Ascending aorta (tissue), 2 donors: ENCODE data around the gene KIF17. TPM values are rescaled to one million over a fixed set of nuclear protein-coding genes. Genes with fewer than 3 reads are reported as not detected.
A peak's percentile ranks its signal among the peaks of the same experiment; 100 is the strongest.

Experiments used
- DNase-seq, 2 donors: peaks; one replicate each; pipeline ENCODE4 v3.0.0-alpha.2; 2019; ENCODE audit warnings: low spot score in 2 of 2
- H3K27ac ChIP-seq, 2 donors: fragments of 200-600 bp; sonication (generic); one replicate each; pipeline ENCODE4 v1.5.1; 2016 to 2017; ENCODE audit warnings: mild to moderate bottlenecking in 1 of 2
- H3K27me3 ChIP-seq: fragments of 200-600 bp; sonication (generic); one replicate; pipeline ENCODE4 v1.5.1; 2017
- H3K36me3 ChIP-seq, 2 donors: fragments of 200-600 bp; sonication (generic); one replicate each; pipeline ENCODE4 v1.5.1; 2016
- H3K4me1 ChIP-seq, 2 donors: fragments of 200-600 bp; sonication (generic); one replicate each; pipeline ENCODE4 v1.5.1; 2016 to 2017; ENCODE audit warnings: mild to moderate bottlenecking in 1 of 2
- H3K4me3 ChIP-seq, 2 donors: fragments of 200-600 bp; sonication (generic); one replicate each; pipeline ENCODE4 v1.5.1; 2016 to 2017; ENCODE audit warnings: mild to moderate bottlenecking in 1 of 2
- H3K9me3 ChIP-seq, 2 donors: fragments of 200-600 bp; sonication (generic); one replicate each; pipeline ENCODE4 v1.5.1; 2016
- CTCF ChIP-seq, 3 experiments: fragments of 200-600 bp in 2 of 3; fragments of 450-650 bp in 1 of 3; sonication (generic) in 2 of 3; IDR thresholded peaks; one replicate each; pipeline ENCODE4 v1.5.1; 2016 to 2019; ENCODE audit warnings: antibody characterized with exemption in 3 of 3, mild to moderate bottlenecking in 1 of 3, moderate library complexity in 1 of 3
- intact Hi-C: fragments of 100-400 bp; cut with DNase I; formaldehyde crosslinking; loops from one replicate; pipeline ENCODE4 v1.15.1; 2023
- total RNA-seq: library from RNA; depleted of rRNA; stranded (reverse); fragments of >200 nt; gene quantifications from one replicate; pipeline ENCODE4 v1.1.0, GENCODE V29; 2016

The KIF17 gene
- total RNA-seq, 1 donor from 2014 or later = 18.5 TPM

GRCh38 chr1:20644416-20644815, 73.4 kb downstream of the KIF17 start:
- no peak overlapping the region for H3K27ac ChIP-seq
- H3K4me3 ChIP-seq = no peak overlapping the region
- intact Hi-C loops = no loop called here
- TF ChIP-seq CTCF (IDR thresholded peaks at IDR 0.05) = no peak
- DNase-seq = no peak
- H3K4me1 ChIP-seq = no peaks in the 10 kb centered on the region
- no peaks in the 10 kb centered on the region for H3K9me3 ChIP-seq
- H3K27me3 ChIP-seq = no peaks in the 10 kb centered on the region
- peaks cover 72 to 89% of the 10 kb centered on the region in 2 donors for H3K36me3 ChIP-seq

GRCh38 chr1:20643080-20643479, 74.7 kb downstream of the KIF17 start:
- no peak for TF ChIP-seq CTCF (IDR thresholded peaks at IDR 0.05)
- no peak for DNase-seq
- Histone ChIP-seq H3K4me1 (no peaks in the 10 kb centered on the region), H3K4me3 (no peak overlapping the region), H3K36me3 (peaks cover 70 to 89% of the 10 kb centered on the region in 2 donors), H3K27me3 (no peaks in the 10 kb centered on the region), H3K9me3 (no peaks in the 10 kb centered on the region), H3K27ac (no peak overlapping the region)
- intact Hi-C loops = no loop called here

- Histone ChIP-seq H3K36me3 (peaks cover 68 to 93% of the 10 kb centered on the region in 2 donors), H3K27ac (no peak overlapping the region), H3K27me3 (no peaks in the 10 kb centered on the region), H3K9me3 (no peaks in the 10 kb centered on the region), H3K4me1 (no peaks in the 10 kb centered on the region), H3K4me3 (no peak overlapping the region)
- intact Hi-C loops = no loop called here
- no peak for DNase-seq
- TF ChIP-seq CTCF (IDR thresholded peaks at IDR 0.05) = no peak
Measured at GRCh38 chr1:20641975-20642374, 75.8 kb downstream of the KIF17 start.

GRCh38 chr1:20640183-20640597, 77.6 kb downstream of the KIF17 start:
- H3K27me3 ChIP-seq = no peaks in the 10 kb centered on the region
- intact Hi-C loops = no loop called here
- H3K27ac ChIP-seq = no peak overlapping the region
- TF ChIP-seq CTCF (IDR thresholded peaks at IDR 0.05) = peak; percentile 54 to 79 (median 66)
- DNase-seq = no peak
- H3K4me1 ChIP-seq = peaks cover 0 to 2% of the 10 kb centered on the region in 2 donors
- peaks cover 54 to 83% of the 10 kb centered on the region in 2 donors for H3K36me3 ChIP-seq
- H3K9me3 ChIP-seq = no peaks in the 10 kb centered on the region
- H3K4me3 ChIP-seq = no peak overlapping the region

GRCh38 chr1:20636785-20637347, 80.9 kb downstream of the KIF17 start:
- no peak overlapping the region for H3K4me3 ChIP-seq
- H3K4me1 ChIP-seq = peaks cover 11% of the 10 kb centered on the region in 2 donors
- TF ChIP-seq CTCF (IDR thresholded peaks at IDR 0.05) = no peak
- intact Hi-C loops = no loop called here
- no peak overlapping the region for H3K27ac ChIP-seq
- no peak for DNase-seq
- H3K9me3 ChIP-seq = no peaks in the 10 kb centered on the region
- H3K36me3 ChIP-seq = peaks cover 28 to 49% of the 10 kb centered on the region in 2 donors
- no peaks in the 10 kb centered on the region for H3K27me3 ChIP-seq
